ENCODE results near the gene LTB4R. TPM values are rescaled to one million over a fixed set of nuclear protein-coding genes. Genes with fewer than 3 reads are reported as not detected.
A peak's percentile ranks its signal among the peaks of the same experiment; 100 is the strongest.

LTB4R gene
- total RNA-seq, 6 donors from 2014 or later = 11.1 to 71.2 (median 17.7) TPM

- Histone ChIP-seq H3K36me3 (peaks cover 0 to 9% (median 3%) of the 10 kb centered on the region in 4 donors), H3K4me3 (peak overlapping the region in 1 of 4 donors; percentile 25), H3K9me3 (no peaks in the 10 kb centered on the region), H3K27me3 (no peaks in the 10 kb centered on the region), H3K27ac (peak overlapping the region; percentile 79 to 93 (median 91)), H3K4me1 (peaks cover 67 to 78% (median 72%) of the 10 kb centered on the region in 4 donors)
- 72 to 75% methylated on average over 6 to 10 of the region's 10 CpGs for WGBS, 2 donors
- no peak for DNase-seq
- no peak for ATAC-seq (ENCODE audit: low FRiP score in 2 of 2)
- TF ChIP-seq EP300 (IDR thresholded peaks at IDR 0.05) (no peak), POLR2A (IDR thresholded peaks at IDR 0.05) (no peak), CTCF (IDR thresholded peaks at IDR 0.05) (no peak), POLR2AphosphoS5 (IDR thresholded peaks at IDR 0.05) (no peak)
Measured at GRCh38 chr14:24315243-24315806, 4.0 kb downstream of the LTB4R start.

- DNase-seq (peak; percentile 55 to 90), ATAC-seq (ENCODE audit: low FRiP score in 2 of 2) (peak; percentile 25 to 32)
Measured at GRCh38 chr14:24315807-24316596, 4.7 kb downstream of the LTB4R start.

GRCh38 chr14:24316597-24316950 is 5.3 kb downstream of the LTB4R start:
- Histone ChIP-seq H3K27me3 (no peaks in the 10 kb centered on the region), H3K4me3 (peak overlapping the region in 1 of 4 donors; percentile 25), H3K36me3 (peaks cover 0 to 11% (median 3%) of the 10 kb centered on the region in 4 donors), H3K9me3 (no peaks in the 10 kb centered on the region), H3K4me1 (peaks cover 54 to 66% (median 62%) of the 10 kb centered on the region in 4 donors), H3K27ac (peak overlapping the region; percentile 79 to 93 (median 91))
- ATAC-seq (ENCODE audit: low FRiP score in 2 of 2) (no peak), DNase-seq (no peak)
- no peak for TF ChIP-seq POLR2A (IDR thresholded peaks at IDR 0.05)
- no peak for TF ChIP-seq EP300 (IDR thresholded peaks at IDR 0.05)
- no peak for TF ChIP-seq POLR2AphosphoS5 (IDR thresholded peaks at IDR 0.05)
- no peak for TF ChIP-seq CTCF (IDR thresholded peaks at IDR 0.05)
- 57 to 81% methylated on average over 9 to 18 of the region's 18 CpGs for WGBS, 2 donors

More at GRCh38 chr14:24315807-24316596, 4.7 kb downstream of the LTB4R start:
- Histone ChIP-seq H3K9me3 (no peaks in the 10 kb centered on the region), H3K27me3 (no peaks in the 10 kb centered on the region), H3K36me3 (peaks cover 0 to 11% (median 3%) of the 10 kb centered on the region in 4 donors), H3K27ac (peak overlapping the region; percentile 79 to 93 (median 91)), H3K4me1 (peaks cover 60 to 71% (median 66%) of the 10 kb centered on the region in 4 donors), H3K4me3 (peak overlapping the region in 2 of 4 donors; percentile 19 to 25)
- WGBS, 2 donors = 52 to 55% methylated on average over 26 to 55 of the region's 70 CpGs
- TF ChIP-seq POLR2A (IDR thresholded peaks at IDR 0.05) (peak in 1 of 4 donors; percentile 5), CTCF (IDR thresholded peaks at IDR 0.05) (peak; percentile 20 to 81 (median 44)), EP300 (IDR thresholded peaks at IDR 0.05) (peak in 1 of 4 donors; percentile 15), POLR2AphosphoS5 (IDR thresholded peaks at IDR 0.05) (peak; percentile 51 to 70)

- no peak for TF ChIP-seq EP300 (IDR thresholded peaks at IDR 0.05)
- no peak for TF ChIP-seq CTCF (IDR thresholded peaks at IDR 0.05)
- peak in 1 of 2 donors; percentile 26 for TF ChIP-seq POLR2AphosphoS5 (IDR thresholded peaks at IDR 0.05)
- DNase-seq = no peak
- Histone ChIP-seq H3K27ac (peak overlapping the region in 3 of 4 donors; percentile 79 to 93 (median 89)), H3K36me3 (peaks cover 0 to 15% (median 3%) of the 10 kb centered on the region in 4 donors), H3K4me1 (peaks cover 47 to 58% (median 54%) of the 10 kb centered on the region in 4 donors), H3K9me3 (no peaks in the 10 kb centered on the region), H3K4me3 (no peak overlapping the region), H3K27me3 (no peaks in the 10 kb centered on the region)
- WGBS, 2 donors = 94 to 95% methylated on average over 3 of the region's 3 CpGs
- ATAC-seq (ENCODE audit: low FRiP score in 2 of 2) = no peak
Measured at GRCh38 chr14:24317141-24317928, 6.0 kb downstream of the LTB4R start.

All from upper lobe of left lung (tissue), 6 donors.